Esophagus squamous epithelium (tissue), 5 donors: ENCODE results near the gene FAM3D. TPM values are rescaled to one million over a fixed set of nuclear protein-coding genes. Genes with fewer than 3 reads are reported as not detected.

Experiments
- DNase-seq: peaks from one replicate; lab custom pipeline; 2025; lab: John Stamatoyannopoulos, UW
- H3K27ac ChIP-seq, 4 donors: fragments of 200-600 bp; sonication (generic); one replicate each; pipeline ENCODE4 v1.5.1; 2016 to 2019; ENCODE audit warnings: mild to moderate bottlenecking in 1 of 4
- H3K27me3 ChIP-seq, 4 donors: fragments of 200-600 bp; sonication (generic); 1 replicate in 3 of 4; 2 replicates in 1 of 4; pipeline versions ENCODE4 v1.5.1 to v1.6.0; 2017 to 2021; ENCODE audit warnings: antibody characterized with exemption in 1 of 4
- H3K36me3 ChIP-seq, 3 donors: fragments of 200-600 bp; sonication (generic); one replicate each; pipeline ENCODE4 v1.5.1; 2016 to 2019
- H3K4me1 ChIP-seq, 3 donors: fragments of 200-600 bp; sonication (generic); one replicate each; pipeline ENCODE4 v1.5.1; 2017 to 2019
- H3K4me3 ChIP-seq, 4 donors: fragments of 200-600 bp; sonication (generic); 1 replicate in 3 of 4; 2 replicates in 1 of 4; pipeline ENCODE4 v1.5.1; 2016 to 2019; ENCODE audit warnings: mild to moderate bottlenecking in 2 of 4, moderate library complexity in 1 of 4
- H3K9me3 ChIP-seq, 3 donors: fragments of 200-600 bp; sonication (generic); one replicate each; pipeline ENCODE4 v1.5.1; 2016 to 2019
- CTCF ChIP-seq, 6 experiments: fragments of 450-650 bp in 4 of 6; fragments of 200-600 bp in 2 of 6; sonication (generic) in 2 of 6; IDR thresholded peaks; one replicate each; pipeline ENCODE4 v1.5.1; 2016 to 2019; ENCODE audit warnings: antibody characterized with exemption in 6 of 6, mild to moderate bottlenecking in 4 of 6, moderate library complexity in 4 of 6
- POLR2A ChIP-seq, 4 donors: fragments of 450-650 bp; IDR thresholded peaks; one replicate each; pipeline ENCODE4 v1.6.1; 2017; ENCODE audit warnings: antibody characterized with exemption in 4 of 4, mild to moderate bottlenecking in 4 of 4, moderate library complexity in 3 of 4
- WGBS, 2 donors: methylation state at CpG; one replicate each; pipeline ENCODE4 v1.1.5; 2018; 5-methylcytosine and 5-hydroxymethylcytosine counted together
- intact Hi-C: fragments of 100-400 bp; cut with DNase I; formaldehyde crosslinking; loops from one replicate; pipeline ENCODE4 v1.15.0; 2022
- total RNA-seq, 4 donors: library from RNA; depleted of rRNA; stranded (reverse); fragments of >200 nt; gene quantifications; one replicate each; pipeline ENCODE4 v1.1.0, GENCODE V29; 2016
- donor health status: DM: yes; HTN: yes; CAD: no.

FAM3D gene
- total RNA-seq, 4 donors from 2014 or later: 84.3 to 214 (median 128) TPM

- no peak overlapping the region for H3K27ac ChIP-seq
- no peaks in the 10 kb centered on the region for H3K27me3 ChIP-seq
- DNase-seq: no peak
- WGBS, 2 donors: 89 to 90% methylated on average over 9 of the region's 9 CpGs
- TF ChIP-seq POLR2A (IDR thresholded peaks at IDR 0.05): no peak
- no peak for TF ChIP-seq CTCF (IDR thresholded peaks at IDR 0.05)
- H3K4me1 ChIP-seq: peaks cover 6 to 50% (median 27%) of the 10 kb centered on the region in 3 donors
- no peaks in the 10 kb centered on the region for H3K9me3 ChIP-seq
- intact Hi-C loops: no loop called here
- no peak overlapping the region for H3K4me3 ChIP-seq
- no peaks in the 10 kb centered on the region for H3K36me3 ChIP-seq
Measured at GRCh38 chr3:58625196-58625824, 41.3 kb downstream of the FAM3D start.

DNA sequence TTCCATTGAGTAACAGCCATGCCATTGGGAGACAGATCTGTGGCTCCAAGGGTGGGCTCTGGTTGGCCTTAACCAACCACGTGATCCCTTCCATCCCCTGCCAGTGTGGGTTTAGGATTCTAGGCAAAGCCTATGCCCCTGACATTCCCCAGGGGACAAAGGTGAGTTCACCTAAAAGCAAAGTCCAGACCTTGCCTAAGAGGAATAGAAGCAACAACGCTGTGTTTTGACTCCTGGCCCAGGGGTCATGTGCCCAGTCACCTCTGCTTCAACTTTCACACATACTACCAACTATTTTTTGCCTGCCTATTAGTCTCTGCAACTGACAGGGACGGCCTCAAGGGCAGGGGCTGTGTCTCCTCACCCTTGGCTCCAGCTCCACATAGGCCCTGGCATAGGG is 42.0 kb downstream of the FAM3D start:
- DNase-seq: no peak
- Histone ChIP-seq H3K9me3 (no peaks in the 10 kb centered on the region), H3K4me1 (peaks cover 6 to 49% (median 22%) of the 10 kb centered on the region in 3 donors), H3K27me3 (no peaks in the 10 kb centered on the region), H3K36me3 (no peaks in the 10 kb centered on the region), H3K27ac (no peak overlapping the region), H3K4me3 (no peak overlapping the region)
- intact Hi-C loops: no loop called here
- no peak for TF ChIP-seq CTCF (IDR thresholded peaks at IDR 0.05)
- TF ChIP-seq POLR2A (IDR thresholded peaks at IDR 0.05): no peak
- WGBS, 2 donors: 60 to 65% methylated on average over 3 of the region's 3 CpGs

DNA sequence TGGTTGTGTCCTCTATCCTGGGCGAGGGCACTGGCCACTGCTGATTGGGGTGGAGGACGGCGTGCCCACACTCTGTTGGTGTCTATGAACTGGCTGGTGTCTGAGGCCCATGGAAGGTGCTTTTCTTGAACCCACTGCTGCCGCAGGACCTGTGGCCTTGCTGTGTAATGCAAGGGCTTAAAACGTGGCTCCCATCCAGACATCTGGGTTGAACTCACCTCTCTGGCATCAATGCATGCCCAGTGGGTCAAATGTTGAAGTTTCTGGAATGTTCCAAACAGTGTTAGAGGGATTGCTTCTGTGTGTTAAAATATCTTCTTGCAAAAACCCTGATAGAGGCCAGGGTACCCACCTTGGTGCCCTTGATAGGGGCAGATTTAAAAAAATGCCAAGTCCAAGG is 42.6 kb downstream of the FAM3D start:
- Histone ChIP-seq H3K36me3 (no peaks in the 10 kb centered on the region), H3K4me3 (no peak overlapping the region)
- TF ChIP-seq CTCF (IDR thresholded peaks at IDR 0.05): no peak
- no peak for TF ChIP-seq POLR2A (IDR thresholded peaks at IDR 0.05)

GRCh38 chr3:58623478-58623877 is 43.1 kb downstream of the FAM3D start:
- Histone ChIP-seq H3K4me3 (no peak overlapping the region), H3K36me3 (no peaks in the 10 kb centered on the region), H3K9me3 (no peaks in the 10 kb centered on the region), H3K4me1 (peaks cover 6 to 50% (median 16%) of the 10 kb centered on the region in 3 donors), H3K27me3 (no peaks in the 10 kb centered on the region), H3K27ac (no peak overlapping the region)
- 75 to 85% methylated on average over 3 of the region's 8 CpGs for WGBS, 2 donors
- TF ChIP-seq POLR2A (IDR thresholded peaks at IDR 0.05) (no peak), CTCF (IDR thresholded peaks at IDR 0.05) (no peak)
- no peak for DNase-seq
- intact Hi-C loops: no loop called here

More for the DNA sequence above, 42.6 kb downstream of the FAM3D start:
- no peak for DNase-seq
- H3K27ac ChIP-seq: no peak overlapping the region
- no peaks in the 10 kb centered on the region for H3K27me3 ChIP-seq
- WGBS, 2 donors: 38 to 81% methylated on average over 2 to 3 of the region's 5 CpGs
- intact Hi-C loops: no loop called here
- H3K4me1 ChIP-seq: peaks cover 6 to 49% (median 17%) of the 10 kb centered on the region in 3 donors
- no peaks in the 10 kb centered on the region for H3K9me3 ChIP-seq

DNA sequence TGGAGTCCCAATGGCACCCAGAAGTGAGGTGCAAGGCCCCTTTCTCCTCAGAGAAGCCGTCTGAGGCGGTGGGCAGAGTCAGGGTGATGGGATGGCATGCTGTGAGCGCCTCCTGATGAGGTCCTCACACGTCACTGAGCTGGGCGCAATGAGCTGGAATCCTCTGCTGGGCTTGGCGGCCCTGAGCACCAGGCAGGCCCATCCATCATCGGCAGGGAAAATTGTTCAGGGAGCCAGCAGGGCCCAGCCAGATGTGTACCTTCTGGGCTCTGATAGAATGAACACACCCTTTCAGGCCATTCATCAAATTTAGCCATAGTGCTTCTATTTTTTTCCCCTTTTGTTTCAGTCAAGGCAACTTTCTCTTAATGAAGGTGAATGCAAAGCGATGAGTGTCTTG is 43.7 kb downstream of the FAM3D start:
- no peaks in the 10 kb centered on the region for H3K9me3 ChIP-seq
- H3K27ac ChIP-seq: no peak overlapping the region
- no peak for DNase-seq
- intact Hi-C loops: no loop called here
- 86 to 89% methylated on average over 3 to 7 of the region's 8 CpGs for WGBS, 2 donors
- H3K27me3 ChIP-seq: no peaks in the 10 kb centered on the region
- peaks cover 9 to 50% (median 16%) of the 10 kb centered on the region in 3 donors for H3K4me1 ChIP-seq
- TF ChIP-seq POLR2A (IDR thresholded peaks at IDR 0.05) (no peak), CTCF (IDR thresholded peaks at IDR 0.05) (no peak)
- H3K4me3 ChIP-seq: no peak overlapping the region
- H3K36me3 ChIP-seq: no peaks in the 10 kb centered on the region
